PFSK-1 (cell line): ENCODE data around the gene EMC7.

Experiments used
- POLR2AphosphoS5 ChIP-seq: IDR thresholded peaks from 2 replicates; pipeline ENCODE4 v1.6.1; 2012; ENCODE audit warnings: low read depth, mild to moderate bottlenecking, control low read depth, low read length, moderate library complexity
- TAF1 ChIP-seq: IDR thresholded peaks from 2 replicates; pipeline ENCODE4 v1.6.1; 2012; ENCODE audit warnings: low read length, control low read depth, borderline replicate concordance; ENCODE audit not compliant: insufficient read depth

DNA sequence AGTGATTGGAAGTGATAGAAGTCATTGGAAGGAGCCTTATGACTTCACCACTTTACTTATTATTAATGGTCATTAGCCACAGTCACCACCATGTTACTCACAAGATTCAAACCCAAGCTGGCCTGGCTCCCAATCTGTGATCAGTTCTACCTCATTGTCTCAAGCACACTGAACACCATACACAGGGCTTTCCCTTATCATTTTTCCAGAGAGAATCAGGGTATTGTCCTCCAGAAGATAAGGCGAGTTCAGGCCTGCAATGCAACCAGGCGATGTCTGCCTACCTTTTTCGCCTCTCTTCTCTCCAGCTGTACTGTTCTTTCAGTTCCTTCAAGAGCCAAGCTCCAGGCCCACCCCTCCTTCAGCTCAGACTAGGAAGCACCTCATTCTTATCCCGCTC lies 24.9 kb downstream of the EMC7 start:
- TF ChIP-seq TAF1 (no peak), POLR2AphosphoS5 (no peak)
